Psoas muscle (tissue), 8 donors: Measurements from ENCODE around the gene TRMU. TPM values are rescaled to one million over a fixed set of nuclear protein-coding genes. Genes with fewer than 3 reads are reported as not detected.
"Not testable (repeated sequence)": the region's sequence is repeated elsewhere in the genome, so short reads cannot be mapped to it uniquely, and the experiment has no call there.

ENCODE experiments used
- ATAC-seq, 4 donors: fragments of 200-7000 bp; cut with Tn5 transposase; one replicate each; pipeline ENCODE4 v1.9.1; 2020; ENCODE audit warnings: moderate library complexity in 3 of 4, mild to moderate bottlenecking in 2 of 4
- DNase-seq, 2 donors: peaks; one replicate each; pipeline ENCODE4 v3.0.0-alpha.2; 2020
- H3K27ac ChIP-seq: fragments of 200-600 bp; one replicate; pipeline ENCODE4 v1.8.0; 2022
- H3K27me3 ChIP-seq, 3 donors: fragments of 200-600 bp in 1 of 3; one replicate each; pipeline versions ENCODE4 v1.6.1 to v1.8.0; 2013 to 2022; ENCODE audit warnings: low read length in 2 of 3, mild to moderate bottlenecking in 2 of 3, moderate library complexity in 1 of 3; ENCODE audit not compliant: insufficient read depth in 3 of 3
- H3K36me3 ChIP-seq, 2 donors: fragments of 200-600 bp in 1 of 2; one replicate each; pipeline versions ENCODE4 v1.6.1 to v1.8.0; 2013 to 2022; ENCODE audit warnings: low read depth in 1 of 2, mild to moderate bottlenecking in 1 of 2, moderate library complexity in 1 of 2; ENCODE audit not compliant: insufficient read depth in 1 of 2
- H3K4me1 ChIP-seq: fragments of 200-600 bp; one replicate; pipeline ENCODE4 v1.8.0; 2022
- H3K4me3 ChIP-seq: fragments of 200-600 bp; one replicate; pipeline ENCODE4 v1.8.0; 2022; ENCODE audit warnings: mild to moderate bottlenecking
- H3K9me3 ChIP-seq: fragments of 200-600 bp; one replicate; pipeline ENCODE4 v1.8.0; 2022
- WGBS, 3 donors: extraction: QIAGEN DNeasy Blood & Tissue Kit; methylation state at CpG; one replicate each; pipeline versions ENCODE4 v1.1.6 to v1.1.7; 2013; 5-methylcytosine and 5-hydroxymethylcytosine counted together
- intact Hi-C, 2 donors: fragments of 100-400 bp; cut with DNase I; formaldehyde crosslinking; loops; one replicate each; pipeline versions ENCODE4 v1.11.0 to v1.14.2; 2022
- polyA plus RNA-seq, 3 donors: library from polyadenylated mRNA; stranded (reverse); fragments of 200-250 nt; gene quantifications; one replicate each; pipeline ENCODE4 v1.2.3, GENCODE V29; 2013
- total RNA-seq, 4 donors: library from RNA; stranded (reverse); fragmentation: NEBNext Ultra II Directional in 2 of 4; extraction: Animal tissue kit (Norgen Biotek cat#: 25700) in 2 of 4; gene quantifications; one replicate each; pipeline versions ENCODE4 v1.2.1 to v1.2.4, GENCODE V29; 2021 to 2023
- TF ChIP-seq, protein P1 (sequence below): fragments of 200-600 bp; IDR thresholded peaks from one replicate; pipeline ENCODE4 v1.8.0; 2022; ENCODE audit warnings: antibody characterized with exemption
- donor health status: healthy with polysubstance abuse.
- donor health status: DM: no; HTN: no; CAD: no; lungs with moderate emphysema.
- donor health status: Bipolar disorder and iron deficiency.
- donor health status: healthy.
- donor health status: DM: yes; HTN: yes; CAD: no.
- donor health status: DM: no; HTN: no; CAD: no.
- donor health status: DM: no; HTN: no; CAD: no.
- donor health status: DM: yes; HTN: yes; CAD: no.

TRMU gene
- total and polyA plus RNA-seq, 7 donors: 9.6 to 37.1 (median 17.4) TPM

DNA sequence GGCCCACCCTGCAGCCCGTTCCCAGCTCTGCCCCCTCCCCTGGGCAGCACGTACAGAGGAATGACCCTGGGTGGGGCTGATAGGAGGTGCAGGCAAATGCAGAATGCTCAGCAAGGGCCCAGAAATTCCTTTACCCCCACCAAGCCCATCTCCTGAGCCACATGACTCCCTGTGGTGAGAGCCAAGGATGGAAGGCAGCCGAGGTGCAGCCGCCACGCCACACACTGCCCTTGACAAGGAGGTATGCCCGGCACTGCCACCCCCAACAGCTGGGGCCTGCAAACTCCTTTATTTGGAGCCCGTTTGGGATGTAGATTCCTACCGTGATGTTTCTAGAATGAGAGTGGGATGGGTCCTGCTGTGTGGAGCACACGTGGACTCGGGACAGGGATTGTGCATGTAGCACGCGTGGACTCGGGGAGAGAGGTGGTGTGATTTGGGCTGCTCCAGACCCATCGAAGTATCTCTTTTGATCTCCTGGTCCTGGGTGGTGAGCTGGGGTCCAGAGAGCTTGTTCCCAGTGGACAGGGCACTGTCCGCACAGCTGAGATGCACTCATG is 25.9 kb upstream of the TRMU start:
- intact Hi-C loops: loop anchor here (5.0 to 10.0 kb wide), 4 partner anchors 297 to 645 kb away; no protein-coding TSS in a partner anchor
- WGBS, 3 donors: 75 to 87% (median 81%) methylated on average over 15 of the region's 15 CpGs
- Histone ChIP-seq H3K9me3 (no peaks in the 10 kb centered on the region), H3K4me3 (no peak overlapping the region), H3K36me3 (no peaks in the 10 kb centered on the region), H3K27me3 (no peaks in the 10 kb centered on the region), H3K4me1 (no peaks in the 10 kb centered on the region), H3K27ac (no peak overlapping the region)
- ATAC-seq (peak in 2 of 4 donors; percentile 29 to 31), DNase-seq (no peak)
- TF ChIP-seq, protein P1, sequence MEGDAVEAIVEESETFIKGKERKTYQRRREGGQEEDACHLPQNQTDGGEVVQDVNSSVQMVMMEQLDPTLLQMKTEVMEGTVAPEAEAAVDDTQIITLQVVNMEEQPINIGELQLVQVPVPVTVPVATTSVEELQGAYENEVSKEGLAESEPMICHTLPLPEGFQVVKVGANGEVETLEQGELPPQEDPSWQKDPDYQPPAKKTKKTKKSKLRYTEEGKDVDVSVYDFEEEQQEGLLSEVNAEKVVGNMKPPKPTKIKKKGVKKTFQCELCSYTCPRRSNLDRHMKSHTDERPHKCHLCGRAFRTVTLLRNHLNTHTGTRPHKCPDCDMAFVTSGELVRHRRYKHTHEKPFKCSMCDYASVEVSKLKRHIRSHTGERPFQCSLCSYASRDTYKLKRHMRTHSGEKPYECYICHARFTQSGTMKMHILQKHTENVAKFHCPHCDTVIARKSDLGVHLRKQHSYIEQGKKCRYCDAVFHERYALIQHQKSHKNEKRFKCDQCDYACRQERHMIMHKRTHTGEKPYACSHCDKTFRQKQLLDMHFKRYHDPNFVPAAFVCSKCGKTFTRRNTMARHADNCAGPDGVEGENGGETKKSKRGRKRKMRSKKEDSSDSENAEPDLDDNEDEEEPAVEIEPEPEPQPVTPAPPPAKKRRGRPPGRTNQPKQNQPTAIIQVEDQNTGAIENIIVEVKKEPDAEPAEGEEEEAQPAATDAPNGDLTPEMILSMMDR: no peak

DNA sequence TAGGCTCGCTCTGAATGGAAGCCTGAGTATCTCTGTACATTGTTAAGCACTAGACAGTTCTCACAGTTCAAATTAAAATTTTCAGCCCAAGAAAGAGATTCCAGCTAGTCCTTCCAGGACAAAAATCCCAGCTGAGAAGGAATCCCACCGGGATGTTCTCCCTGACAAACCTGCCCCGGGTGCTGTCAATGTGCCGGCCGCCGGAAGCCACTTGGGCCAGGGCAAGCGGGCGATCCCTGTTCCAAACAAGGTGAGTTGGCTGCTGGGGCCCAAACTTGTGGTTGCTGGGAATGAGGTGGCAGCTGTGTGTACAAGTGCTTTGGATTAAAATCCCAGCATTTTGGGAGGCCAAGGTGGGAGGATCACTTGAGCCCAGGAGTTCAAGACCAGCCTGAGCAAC is 23.5 kb upstream of the TRMU start:
- Histone ChIP-seq H3K27ac (no peak overlapping the region), H3K4me3 (no peak overlapping the region), H3K4me1 (no peaks in the 10 kb centered on the region), H3K36me3 (no peaks in the 10 kb centered on the region), H3K27me3 (no peaks in the 10 kb centered on the region), H3K9me3 (no peaks in the 10 kb centered on the region)
- intact Hi-C loops: loop anchor here (5.0 kb wide), 3 partner anchors 300 to 320 kb away; no protein-coding TSS in a partner anchor
- TF ChIP-seq, protein P1: no peak
- DNase-seq (no peak), ATAC-seq (no peak)
- 98 to 99% (median 98%) methylated on average over 8 of the region's 8 CpGs for WGBS, 3 donors

DNA sequence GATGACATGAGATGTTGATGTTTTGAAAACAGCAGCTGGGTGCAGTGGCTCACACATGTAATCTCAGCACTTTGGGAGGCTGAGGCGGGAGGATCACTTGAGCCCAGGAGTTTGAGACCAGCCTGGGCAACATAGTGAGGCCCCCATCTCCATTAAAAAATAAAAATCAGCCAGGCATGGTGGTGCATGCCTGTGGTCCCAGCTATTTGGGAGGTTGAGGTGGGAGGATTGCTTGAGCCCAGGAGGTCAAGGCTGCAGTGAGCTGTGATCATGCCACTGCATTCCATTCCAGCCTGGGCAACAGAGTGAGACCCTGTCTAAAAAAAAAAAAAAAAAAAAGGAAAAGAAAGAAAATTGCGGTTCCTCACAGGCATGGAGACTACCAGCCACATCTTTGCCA is 22.7 kb upstream of the TRMU start:
- 94 to 97% (median 97%) methylated on average over 2 of the region's 2 CpGs for WGBS, 3 donors
- not testable (repeated sequence) for ATAC-seq, H3K36me3 ChIP-seq, H3K27me3 ChIP-seq, DNase-seq, H3K27ac ChIP-seq, H3K9me3 ChIP-seq, H3K4me3 ChIP-seq, H3K4me1 ChIP-seq
- intact Hi-C loops: loop anchor here (5.0 kb wide), 3 partner anchors 301 to 321 kb away; no protein-coding TSS in a partner anchor

DNA sequence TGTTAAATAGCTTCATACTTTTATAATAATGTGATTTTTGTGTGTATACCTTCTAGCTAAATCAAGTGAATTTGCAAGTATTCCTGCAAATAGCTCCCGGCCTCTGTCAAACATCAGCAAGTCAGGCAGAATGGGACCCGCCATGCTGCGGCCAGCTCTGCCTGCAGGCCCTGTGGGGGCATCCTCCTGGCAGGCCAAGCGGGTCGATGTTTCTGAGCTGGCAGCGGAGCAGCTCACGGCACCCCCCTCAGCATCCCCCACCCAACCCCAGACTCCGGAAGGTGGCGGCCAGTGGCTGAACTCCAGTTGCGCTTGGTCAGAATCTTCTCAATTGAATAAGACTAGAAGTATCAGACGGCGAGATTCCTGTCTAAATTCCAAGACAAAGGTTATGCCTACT is 19.5 kb upstream of the TRMU start:
- 93 to 95% (median 95%) methylated on average over 12 of the region's 12 CpGs for WGBS, 3 donors
- TF ChIP-seq, protein P1: no peak
- Histone ChIP-seq H3K4me1 (no peaks in the 10 kb centered on the region), H3K4me3 (no peak overlapping the region), H3K36me3 (no peaks in the 10 kb centered on the region), H3K9me3 (no peaks in the 10 kb centered on the region), H3K27me3 (no peaks in the 10 kb centered on the region), H3K27ac (no peak overlapping the region)
- ATAC-seq (no peak), DNase-seq (peak in 1 of 2 donors; percentile 44)
- intact Hi-C loops: loop anchor here in 1 of 2 donors (5.0 kb wide), 1 partner anchor 314 kb away; no protein-coding TSS in a partner anchor

DNA sequence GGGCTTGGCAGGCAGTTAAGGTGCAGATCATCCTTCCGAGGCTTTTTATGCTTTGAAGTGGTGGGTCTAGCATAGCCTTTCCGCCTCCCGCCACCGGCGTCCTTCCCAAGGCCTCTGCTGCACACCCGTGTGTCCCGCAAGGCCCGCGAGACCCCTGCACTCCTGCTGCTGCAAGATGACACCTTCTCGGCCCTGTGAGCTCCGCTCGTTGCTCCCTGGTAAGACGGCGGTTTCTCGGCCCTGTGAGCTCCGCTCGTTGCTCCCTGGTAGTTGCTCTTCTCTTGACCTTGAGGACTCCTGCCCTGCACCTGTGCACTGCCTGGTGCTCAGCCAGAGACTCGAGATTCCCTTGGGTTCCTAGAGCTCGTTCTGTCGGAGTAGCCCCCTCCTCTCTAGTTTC is 17.9 kb upstream of the TRMU start:
- Histone ChIP-seq H3K36me3 (no peaks in the 10 kb centered on the region), H3K4me3 (no peak overlapping the region), H3K27ac (no peak overlapping the region), H3K27me3 (no peaks in the 10 kb centered on the region), H3K9me3 (no peaks in the 10 kb centered on the region), H3K4me1 (no peaks in the 10 kb centered on the region)
- ATAC-seq (no peak), DNase-seq (peak in 1 of 2 donors; percentile 30)
- intact Hi-C loops: loop anchor here (1.0 to 5.0 kb wide), 2 partner anchors 193 to 315 kb away; no protein-coding TSS in a partner anchor
- TF ChIP-seq, protein P1: no peak
- 83 to 87% (median 85%) methylated on average over 20 of the region's 20 CpGs for WGBS, 3 donors
